ENCODE data around the gene RANBP3.
"Not testable (repeated sequence)": the region's sequence is repeated elsewhere in the genome, so short reads cannot be mapped to it uniquely, and the experiment has no call there.

RANBP3 gene

GRCh38 chr19:5964816-5965565, 12.9 kb downstream of the RANBP3 start:
- ChIA-PET POLR2A (interaction anchor here (2.2 kb wide), 1 partner anchor 12 kb away, joined by 10 read pairs; the partner anchor contains the start of gene RANBP3), CTCF (interaction anchor here (0.6 to 2.3 kb wide), 3 partner anchors 57 to 161 kb away, joined by 4 to 9 read pairs (median 5); no protein-coding TSS in a partner anchor)
- Histone ChIP-seq H3K4me3 (ENCODE audit: low read depth, low read length) (no peak overlapping the region), H3K36me3 (ENCODE audit: control insufficient read depth in 2 of 2, insufficient read depth in 1 of 2, low read length in 2 of 2) (peaks cover 0 to 20% of the 10 kb centered on the region in 2 experiments; a peak in 1 of 3 replicates), H3K27ac (ENCODE audit: extremely low read depth, low read depth, low read length) (no peak overlapping the region), H3K4me1 (ENCODE audit: control insufficient read depth, insufficient read depth, low read length) (peaks cover 23% of the 10 kb centered on the region), H3K9me3 (ENCODE audit: control insufficient read depth, insufficient read depth, low read depth, low read length) (no peaks in the 10 kb centered on the region)
- TF ChIP-seq ZBTB7A (tag by site-specific recombination; IDR thresholded peaks at IDR 0.05; ENCODE audit: low read depth): no peak
- TF ChIP-seq, protein P1, sequence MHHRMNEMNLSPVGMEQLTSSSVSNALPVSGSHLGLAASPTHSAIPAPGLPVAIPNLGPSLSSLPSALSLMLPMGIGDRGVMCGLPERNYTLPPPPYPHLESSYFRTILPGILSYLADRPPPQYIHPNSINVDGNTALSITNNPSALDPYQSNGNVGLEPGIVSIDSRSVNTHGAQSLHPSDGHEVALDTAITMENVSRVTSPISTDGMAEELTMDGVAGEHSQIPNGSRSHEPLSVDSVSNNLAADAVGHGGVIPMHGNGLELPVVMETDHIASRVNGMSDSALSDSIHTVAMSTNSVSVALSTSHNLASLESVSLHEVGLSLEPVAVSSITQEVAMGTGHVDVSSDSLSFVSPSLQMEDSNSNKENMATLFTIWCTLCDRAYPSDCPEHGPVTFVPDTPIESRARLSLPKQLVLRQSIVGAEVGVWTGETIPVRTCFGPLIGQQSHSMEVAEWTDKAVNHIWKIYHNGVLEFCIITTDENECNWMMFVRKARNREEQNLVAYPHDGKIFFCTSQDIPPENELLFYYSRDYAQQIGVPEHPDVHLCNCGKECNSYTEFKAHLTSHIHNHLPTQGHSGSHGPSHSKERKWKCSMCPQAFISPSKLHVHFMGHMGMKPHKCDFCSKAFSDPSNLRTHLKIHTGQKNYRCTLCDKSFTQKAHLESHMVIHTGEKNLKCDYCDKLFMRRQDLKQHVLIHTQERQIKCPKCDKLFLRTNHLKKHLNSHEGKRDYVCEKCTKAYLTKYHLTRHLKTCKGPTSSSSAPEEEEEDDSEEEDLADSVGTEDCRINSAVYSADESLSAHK (tag by site-specific recombination; IDR thresholded peaks at IDR 0.05): peak; percentile 53; the same call in 1 of the 2 replicates

DNA sequence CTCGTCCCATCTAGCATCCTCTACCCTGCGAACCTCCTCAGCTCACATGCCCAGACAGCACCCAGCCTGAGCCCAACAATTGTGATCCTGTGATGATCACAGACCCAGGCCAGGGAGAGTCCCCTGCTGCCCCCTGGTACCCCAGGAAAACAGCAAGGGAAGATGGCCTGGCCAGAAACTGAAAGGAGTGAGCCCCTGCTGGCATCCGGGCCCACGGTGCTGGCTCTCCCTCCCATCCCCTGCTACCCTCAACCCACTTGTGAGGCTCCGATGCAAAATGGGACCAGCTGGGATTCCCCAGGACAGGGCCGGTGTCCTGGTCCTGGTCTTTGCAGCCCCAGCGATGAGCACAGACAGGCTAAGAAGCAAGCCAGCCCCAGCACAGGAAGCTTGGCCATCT, 14.1 kb downstream of the RANBP3 start:
- TF ChIP-seq ZNF501 (tag by site-specific recombination; IDR thresholded peaks at IDR 0.05) (no peak), ZNF426 (tag by site-specific recombination; IDR thresholded peaks at IDR 0.05) (no peak), ZNF324 (tag by site-specific recombination; IDR thresholded peaks at IDR 0.05) (no peak), ZNF341 (tag by site-specific recombination; IDR thresholded peaks at IDR 0.05; ENCODE audit: low read depth) (no peak), ZNF292 (tag by site-specific recombination; IDR thresholded peaks at IDR 0.05; ENCODE audit: borderline replicate concordance, low read depth) (no peak), ZNF704 (tag by site-specific recombination; IDR thresholded peaks at IDR 0.05) (no peak), ZNF48 (tag by site-specific recombination; IDR thresholded peaks at IDR 0.05) (no peak), INSM2 (tag by site-specific recombination; IDR thresholded peaks at IDR 0.05) (no peak), ZNF600 (tag by site-specific recombination; IDR thresholded peaks at IDR 0.05) (no peak)
- Histone ChIP-seq H3K4me1 (ENCODE audit: control insufficient read depth, insufficient read depth, low read length) (peaks cover 25% of the 10 kb centered on the region), H3K9me3 (ENCODE audit: control insufficient read depth, insufficient read depth, low read depth, low read length) (no peaks in the 10 kb centered on the region), H3K36me3 (ENCODE audit: control insufficient read depth in 2 of 2, insufficient read depth in 1 of 2, low read length in 2 of 2) (peaks cover 0 to 20% of the 10 kb centered on the region in 2 experiments; a peak in 1 of 3 replicates), H3K27ac (ENCODE audit: extremely low read depth, low read depth, low read length) (no peak overlapping the region), H3K4me3 (ENCODE audit: low read depth, low read length) (no peak overlapping the region)
- POLR2A ChIA-PET: no interaction called here
- CTCF ChIA-PET: interaction anchor here (0.7 to 1.0 kb wide), 2 partner anchors 21 to 160 kb away, joined by 3 to 4 read pairs; no protein-coding TSS in a partner anchor

DNA sequence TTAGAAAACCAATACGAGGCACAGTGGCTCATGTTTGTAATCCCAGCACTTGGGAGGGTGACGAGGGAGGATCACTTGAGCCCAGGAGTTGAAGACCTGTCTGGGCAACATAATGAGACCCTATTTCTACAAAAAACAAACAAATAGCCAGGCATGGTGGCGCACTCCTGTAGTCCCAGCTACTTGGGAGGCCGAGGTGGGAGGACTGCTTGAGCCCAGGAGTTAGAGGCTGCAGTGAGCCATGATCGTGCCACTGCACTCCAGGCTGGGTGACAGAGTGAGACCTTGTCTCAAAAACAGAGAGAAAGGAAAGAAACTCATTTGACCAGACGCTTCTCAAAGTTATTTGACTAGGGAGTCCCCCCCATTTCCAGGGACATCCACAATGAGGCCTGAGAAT, 14.7 kb downstream of the RANBP3 start:
- H3K9me3 ChIP-seq (ENCODE audit: control insufficient read depth, insufficient read depth, low read depth, low read length); POLR2A ChIA-PET; H3K27ac ChIP-seq (ENCODE audit: extremely low read depth, low read depth, low read length); H3K4me3 ChIP-seq (ENCODE audit: low read depth, low read length); CTCF ChIA-PET: not testable (repeated sequence)
- Histone ChIP-seq H3K4me1 (ENCODE audit: control insufficient read depth, insufficient read depth, low read length) (peaks cover 22% of the 10 kb centered on the region), H3K36me3 (ENCODE audit: control insufficient read depth in 2 of 2, insufficient read depth in 1 of 2, low read length in 2 of 2) (peaks cover 0 to 18% of the 10 kb centered on the region in 2 experiments; a peak in 1 of 3 replicates)
